HUES64 (cell line): Measurements from ENCODE around the gene LHPP.

ENCODE experiments used
- H3K27ac ChIP-seq: 2 replicates; pipeline ENCODE4 v1.7.0; 2013; ENCODE audit warnings: low read depth, low read length, inconsistent platforms
- H3K27me3 ChIP-seq: 2 replicates; pipeline ENCODE4 v1.6.1; 2013; ENCODE audit warnings: mild to moderate bottlenecking, low read length; ENCODE audit not compliant: insufficient read depth
- H3K36me3 ChIP-seq: 2 replicates; pipeline ENCODE4 v1.6.1; 2013; ENCODE audit warnings: mild to moderate bottlenecking, low read length; ENCODE audit not compliant: insufficient read depth
- H3K4me1 ChIP-seq: 2 replicates; pipeline ENCODE4 v1.6.1; 2013; ENCODE audit warnings: mild to moderate bottlenecking, low read length, moderate library complexity; ENCODE audit not compliant: insufficient read depth
- H3K4me3 ChIP-seq: 2 replicates; pipeline ENCODE4 v1.5.1; 2013; ENCODE audit warnings: mild to moderate bottlenecking, low read length, moderate library complexity
- H3K9ac ChIP-seq: 2 replicates; pipeline ENCODE4 v1.6.1; 2013; ENCODE audit warnings: mild to moderate bottlenecking, low read depth, low read length
- H3K9me3 ChIP-seq: 2 replicates; pipeline ENCODE4 v1.6.1; 2013; ENCODE audit warnings: low read depth, low read length; ENCODE audit not compliant: insufficient read depth
- WGBS: fragments of 150-250, 120-280 bp; methylation state at CpG from one replicate; pipeline ENCODE4 v1.1.7; 2013; ENCODE audit warnings: missing lambda C conversion rate; 5-methylcytosine and 5-hydroxymethylcytosine counted together

Gene LHPP

DNA sequence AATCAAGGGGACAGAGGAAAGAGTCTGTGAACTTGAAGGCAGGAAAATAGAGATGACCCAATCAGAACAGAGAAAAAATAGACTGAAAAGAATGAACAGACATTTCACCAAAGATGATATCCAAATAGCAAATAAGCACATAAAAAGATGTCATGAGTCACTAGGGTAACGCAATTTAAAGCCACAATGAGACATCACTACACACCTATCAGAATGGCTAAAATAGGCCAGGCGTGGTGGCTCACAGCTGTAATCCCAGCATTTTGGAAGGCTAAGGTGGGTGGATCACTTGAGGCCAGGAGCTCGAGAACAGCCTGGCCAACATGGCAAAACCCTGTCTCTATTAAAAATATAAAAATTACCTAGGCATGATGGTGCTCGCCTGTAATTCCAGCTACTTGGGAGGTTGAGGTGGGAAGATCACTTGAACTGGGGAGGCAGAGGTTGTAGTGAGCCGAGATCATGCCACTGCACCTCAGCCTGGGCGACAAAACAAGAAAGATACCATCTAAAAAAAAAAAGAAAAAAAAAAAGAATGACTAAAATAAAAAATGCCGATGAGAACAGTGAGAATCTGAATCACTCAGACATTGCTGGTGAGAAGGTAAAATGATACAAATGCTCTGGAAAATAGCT lies 100.9 kb downstream of the LHPP start:
- Histone ChIP-seq H3K9ac (no peak overlapping the region), H3K27me3 (no peaks in the 10 kb centered on the region), H3K9me3 (0 out of 2 replicates have a peak, but pooled peaks cover 3% of the 10 kb centered on the region), H3K36me3 (no peaks in the 10 kb centered on the region), H3K4me1 (peaks cover 9% of the 10 kb centered on the region), H3K4me3 (no peak overlapping the region), H3K27ac (no peak overlapping the region)
- 90% methylated on average over 6 of the region's 7 CpGs for WGBS

DNA sequence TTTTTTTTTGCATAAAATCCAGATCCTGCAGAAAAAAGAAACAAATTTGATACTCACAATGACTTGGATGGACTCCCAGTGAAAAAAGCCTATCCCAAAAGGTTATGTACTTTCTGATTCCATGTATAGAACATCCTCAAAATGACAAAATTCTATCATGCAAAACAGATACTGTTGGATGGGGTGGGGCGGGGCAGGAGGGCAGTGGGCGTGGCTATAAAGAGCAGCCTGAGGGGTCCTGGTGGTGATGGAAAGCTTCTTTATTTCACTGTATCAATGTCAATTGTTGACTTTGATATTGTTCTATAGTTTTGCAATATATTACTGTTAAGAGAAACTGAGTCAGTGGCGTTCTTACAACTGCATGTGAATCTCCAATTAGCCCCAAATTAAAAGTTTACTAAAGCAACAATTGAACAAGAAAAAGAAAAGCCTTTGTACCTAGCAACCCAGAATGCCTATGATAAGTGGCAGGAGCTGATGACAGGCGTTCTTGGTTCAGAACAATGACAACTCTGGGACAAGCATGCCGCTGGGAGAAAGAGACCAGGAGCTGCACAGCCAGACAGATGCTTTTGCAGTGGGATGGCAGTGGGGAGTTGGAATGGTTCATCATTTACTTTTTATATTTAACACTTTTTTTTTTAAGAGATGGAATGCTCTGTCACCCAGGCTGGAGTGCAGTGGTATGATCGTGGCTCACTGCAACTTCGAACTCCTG lies 101.9 kb downstream of the LHPP start:
- WGBS: 81% methylated on average over 7 of the region's 7 CpGs
- H3K27me3 ChIP-seq: no peaks in the 10 kb centered on the region
- H3K4me3 ChIP-seq: no peak overlapping the region
- H3K9ac ChIP-seq: no peak overlapping the region
- no peaks in the 10 kb centered on the region for H3K36me3 ChIP-seq
- H3K4me1 ChIP-seq: peaks cover 9% of the 10 kb centered on the region
- no peak overlapping the region for H3K27ac ChIP-seq
- H3K9me3 ChIP-seq: 0 out of 2 replicates have a peak, but pooled peaks cover 3% of the 10 kb centered on the region

DNA sequence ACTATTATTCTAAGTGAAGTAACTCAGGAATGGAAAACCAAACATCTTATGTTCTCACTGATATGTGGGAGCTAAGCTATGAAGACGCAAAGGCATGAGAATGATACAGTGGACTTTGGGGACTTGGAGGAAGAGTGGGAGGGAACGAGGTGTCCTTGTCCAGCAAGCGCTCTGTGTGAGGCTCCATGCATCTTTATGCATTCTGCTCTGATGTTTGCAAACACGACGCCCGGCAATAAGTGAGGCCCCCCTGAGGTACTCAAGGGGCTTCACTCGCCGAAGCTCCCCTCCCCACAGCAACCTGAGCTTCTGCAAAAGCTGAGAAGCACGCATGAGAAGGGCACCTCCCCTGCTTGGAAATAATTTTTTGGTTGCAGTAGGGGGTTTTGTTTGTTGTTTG lies 103.3 kb downstream of the LHPP start:
- Histone ChIP-seq H3K9ac (no peak overlapping the region), H3K9me3 (0 out of 2 replicates have a peak, but pooled peaks cover 3% of the 10 kb centered on the region), H3K36me3 (no peaks in the 10 kb centered on the region), H3K27me3 (no peaks in the 10 kb centered on the region), H3K4me3 (no peak overlapping the region), H3K27ac (no peak overlapping the region), H3K4me1 (peaks cover 9% of the 10 kb centered on the region)
- WGBS: 66% methylated on average over 9 of the region's 9 CpGs

DNA sequence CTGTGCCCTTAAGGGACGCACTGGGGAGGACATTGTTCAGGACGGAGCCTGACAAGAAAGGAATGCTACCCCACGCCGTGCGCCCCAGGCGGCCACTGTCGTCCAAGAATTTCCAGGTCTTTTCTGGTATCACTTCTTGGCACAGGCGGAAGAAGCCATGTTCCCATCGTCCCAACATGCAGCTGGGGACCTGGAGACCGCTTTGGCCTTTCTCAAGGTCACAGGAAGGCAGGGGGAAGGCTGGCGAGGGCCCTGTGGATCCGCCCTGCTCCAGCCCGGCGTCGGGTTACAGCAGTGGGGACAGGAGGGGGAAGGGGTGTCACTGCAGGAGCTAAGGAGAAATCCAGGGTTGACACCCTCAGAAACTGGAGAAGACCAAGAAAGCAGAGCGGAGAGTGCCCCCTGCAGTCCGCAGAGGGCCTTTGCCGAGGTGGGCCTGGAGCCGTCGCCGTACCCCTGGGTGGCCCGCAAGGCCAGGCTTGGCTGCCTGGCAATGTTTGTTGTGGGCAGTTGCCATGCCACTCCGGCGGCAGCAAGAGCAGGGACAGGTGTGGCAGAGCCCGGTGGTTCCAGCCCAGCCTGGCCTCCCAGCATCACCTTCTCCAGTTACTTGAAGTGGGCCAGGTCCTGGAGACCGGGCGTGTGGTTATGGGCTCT lies 104.1 kb downstream of the LHPP start:
- peaks cover 9% of the 10 kb centered on the region for H3K4me1 ChIP-seq
- H3K27ac ChIP-seq: no peak overlapping the region
- H3K27me3 ChIP-seq: no peaks in the 10 kb centered on the region
- 0 out of 2 replicates have a peak, but pooled peaks cover 3% of the 10 kb centered on the region for H3K9me3 ChIP-seq
- no peaks in the 10 kb centered on the region for H3K36me3 ChIP-seq
- 0 out of 2 replicates have a peak overlapping the region, but pooled peaks have one; percentile 3 for H3K4me3 ChIP-seq
- H3K9ac ChIP-seq: no peak overlapping the region; the same call in 1 of the 2 replicates
- WGBS: 35% methylated on average over 27 of the region's 27 CpGs

DNA sequence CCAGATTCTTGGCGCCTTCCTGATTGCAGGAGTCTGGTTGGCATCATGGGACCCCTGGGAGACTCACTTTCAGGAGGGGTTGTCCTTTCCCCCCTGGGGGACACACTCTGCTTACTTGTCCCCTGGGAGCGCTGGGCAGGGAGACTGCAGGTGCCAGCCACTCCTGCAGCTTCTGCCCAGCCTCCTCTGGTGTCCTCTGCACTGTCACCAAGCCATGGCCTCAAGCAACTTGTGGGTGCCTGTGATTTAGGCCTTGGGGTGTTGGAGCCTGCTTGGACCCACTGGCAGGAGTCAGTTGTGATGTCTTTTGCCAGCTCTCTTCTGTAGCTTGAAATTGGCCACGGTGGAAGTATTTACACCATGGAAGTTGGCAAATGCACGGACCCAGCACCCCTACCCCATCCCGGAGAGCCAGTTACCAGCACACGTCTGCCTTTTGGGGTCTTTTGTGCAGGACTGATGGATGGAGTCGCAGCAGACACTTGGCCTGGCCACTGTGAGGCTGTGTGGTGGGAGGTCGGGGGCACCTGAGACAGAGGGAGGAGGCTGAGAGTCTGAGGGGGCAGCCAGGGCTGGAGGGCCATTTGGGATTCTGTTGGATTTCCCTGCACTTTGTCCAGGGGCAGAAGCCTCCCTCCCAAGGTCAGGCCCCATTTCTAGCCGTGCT lies 104.7 kb downstream of the LHPP start:
- WGBS: 92% methylated on average over 9 of the region's 9 CpGs
- H3K36me3 ChIP-seq: no peaks in the 10 kb centered on the region
- no peak overlapping the region for H3K27ac ChIP-seq
- 0 out of 2 replicates have a peak, but pooled peaks cover 3% of the 10 kb centered on the region for H3K9me3 ChIP-seq
- H3K4me1 ChIP-seq: peaks cover 9% of the 10 kb centered on the region
- no peak overlapping the region for H3K4me3 ChIP-seq
- no peaks in the 10 kb centered on the region for H3K27me3 ChIP-seq
- H3K9ac ChIP-seq: no peak overlapping the region

DNA sequence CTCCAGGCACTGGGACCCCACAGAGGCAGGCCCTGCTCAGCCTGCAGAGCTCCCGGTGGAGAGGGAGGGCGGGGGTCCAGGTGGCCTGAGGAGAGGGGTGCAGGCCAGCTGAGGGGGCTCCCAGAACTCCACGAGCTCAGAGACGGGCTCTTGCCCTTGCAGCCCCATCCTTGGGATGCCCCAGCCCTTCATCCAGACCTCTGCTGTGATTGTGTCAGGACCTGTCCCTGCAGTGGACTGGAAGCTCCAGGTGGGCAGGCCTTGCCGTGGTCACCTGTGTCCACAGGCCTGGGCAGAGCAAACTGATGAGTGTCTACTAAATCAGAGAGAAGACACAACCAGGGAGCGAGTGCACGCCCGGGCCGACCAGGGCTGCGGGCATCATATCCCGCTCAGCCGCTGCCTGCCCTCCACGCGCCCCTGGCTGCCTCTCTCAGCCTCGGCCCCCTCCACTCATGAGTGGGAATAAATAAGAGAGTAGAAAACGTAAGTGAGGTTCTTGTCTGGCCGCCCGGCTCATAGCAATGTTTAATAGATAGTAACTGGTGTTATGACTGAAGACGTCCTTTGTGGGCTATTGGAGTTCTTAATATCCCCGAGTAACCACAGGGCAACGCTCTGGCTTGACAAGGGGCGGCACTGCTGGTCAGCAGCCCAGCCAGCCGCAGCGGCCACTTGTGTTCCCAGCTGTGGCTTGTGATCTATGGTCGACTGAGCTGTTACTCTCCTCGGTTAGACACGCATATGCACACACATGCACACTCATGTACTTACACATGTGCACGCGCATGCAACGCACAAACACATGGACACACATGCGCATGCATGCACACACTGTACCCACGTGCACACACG lies 105.6 kb downstream of the LHPP start:
- no peaks in the 10 kb centered on the region for H3K9me3 ChIP-seq
- 94% methylated on average over 33 of the region's 33 CpGs for WGBS
- H3K36me3 ChIP-seq: no peaks in the 10 kb centered on the region
- H3K27me3 ChIP-seq: no peaks in the 10 kb centered on the region
- peaks cover 9% of the 10 kb centered on the region for H3K4me1 ChIP-seq
- no peak overlapping the region for H3K27ac ChIP-seq
- H3K4me3 ChIP-seq: no peak overlapping the region
- H3K9ac ChIP-seq: no peak overlapping the region

DNA sequence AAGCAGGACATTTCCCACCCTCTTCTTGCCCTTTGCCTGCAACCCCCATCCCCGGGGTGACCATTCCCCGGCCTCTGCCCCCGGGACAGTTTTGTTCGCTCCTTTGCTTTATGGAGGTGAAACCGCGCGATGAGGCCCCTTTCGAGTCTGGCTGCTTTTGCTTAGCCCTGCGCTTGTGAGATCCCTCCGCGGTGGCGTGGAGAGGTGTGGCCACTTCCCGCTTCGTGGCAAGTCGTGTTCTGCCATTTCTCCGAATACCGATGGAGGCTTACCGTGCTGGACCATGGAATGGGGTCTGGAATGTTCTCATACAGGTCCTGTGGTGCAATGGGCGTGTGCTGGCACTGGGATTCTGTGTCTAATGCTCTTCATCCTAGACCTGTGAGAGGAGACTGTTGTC lies 106.7 kb downstream of the LHPP start:
- 94% methylated on average over 18 of the region's 19 CpGs for WGBS
- Histone ChIP-seq H3K9me3 (no peaks in the 10 kb centered on the region), H3K27me3 (no peaks in the 10 kb centered on the region), H3K4me1 (peaks cover 9% of the 10 kb centered on the region), H3K36me3 (no peaks in the 10 kb centered on the region), H3K9ac (no peak overlapping the region), H3K27ac (no peak overlapping the region), H3K4me3 (no peak overlapping the region)

DNA sequence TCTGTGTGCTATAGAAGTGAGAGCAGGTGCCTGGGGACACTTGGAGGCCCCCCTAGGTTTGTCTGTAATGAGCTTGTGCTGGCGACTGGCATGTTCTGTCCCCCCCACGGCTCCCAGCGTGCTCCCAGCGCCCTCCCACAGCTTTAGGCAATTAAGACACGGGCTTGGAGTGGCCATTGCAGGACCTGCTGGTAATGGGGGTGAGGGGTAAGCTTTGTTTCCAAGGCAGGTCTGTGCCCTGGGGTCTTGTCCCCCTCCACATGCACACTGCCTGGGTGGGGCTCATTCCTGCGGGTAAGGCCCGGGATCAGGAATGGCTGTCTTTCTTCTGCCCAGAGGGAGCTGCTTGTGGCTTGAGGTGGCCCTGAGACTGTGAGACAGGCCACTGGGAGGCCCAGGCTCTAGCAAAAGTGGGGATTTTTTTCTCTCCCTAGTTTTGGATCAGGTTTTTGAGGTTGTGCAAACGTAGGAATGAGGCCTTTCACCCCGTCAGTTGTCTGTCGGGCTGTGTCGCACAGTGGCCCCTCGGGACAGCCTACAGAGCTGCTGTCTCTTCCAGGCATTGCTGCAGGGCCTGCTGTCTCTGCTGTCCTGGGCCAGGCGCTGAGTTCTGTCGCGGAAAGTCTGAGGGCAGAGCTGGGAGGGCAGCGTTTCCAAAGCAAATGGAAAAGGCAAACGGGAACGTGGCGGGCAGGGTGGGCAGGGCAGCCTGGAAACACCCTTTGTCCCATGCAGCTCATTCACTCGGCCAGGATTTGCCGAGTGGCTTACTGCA lies 107.4 kb downstream of the LHPP start:
- WGBS: 84% methylated on average over 21 of the region's 21 CpGs
- H3K4me1 ChIP-seq: peaks cover 9% of the 10 kb centered on the region
- no peaks in the 10 kb centered on the region for H3K27me3 ChIP-seq
- H3K9ac ChIP-seq: no peak overlapping the region
- no peaks in the 10 kb centered on the region for H3K36me3 ChIP-seq
- no peaks in the 10 kb centered on the region for H3K9me3 ChIP-seq
- H3K4me3 ChIP-seq: no peak overlapping the region
- no peak overlapping the region for H3K27ac ChIP-seq

DNA sequence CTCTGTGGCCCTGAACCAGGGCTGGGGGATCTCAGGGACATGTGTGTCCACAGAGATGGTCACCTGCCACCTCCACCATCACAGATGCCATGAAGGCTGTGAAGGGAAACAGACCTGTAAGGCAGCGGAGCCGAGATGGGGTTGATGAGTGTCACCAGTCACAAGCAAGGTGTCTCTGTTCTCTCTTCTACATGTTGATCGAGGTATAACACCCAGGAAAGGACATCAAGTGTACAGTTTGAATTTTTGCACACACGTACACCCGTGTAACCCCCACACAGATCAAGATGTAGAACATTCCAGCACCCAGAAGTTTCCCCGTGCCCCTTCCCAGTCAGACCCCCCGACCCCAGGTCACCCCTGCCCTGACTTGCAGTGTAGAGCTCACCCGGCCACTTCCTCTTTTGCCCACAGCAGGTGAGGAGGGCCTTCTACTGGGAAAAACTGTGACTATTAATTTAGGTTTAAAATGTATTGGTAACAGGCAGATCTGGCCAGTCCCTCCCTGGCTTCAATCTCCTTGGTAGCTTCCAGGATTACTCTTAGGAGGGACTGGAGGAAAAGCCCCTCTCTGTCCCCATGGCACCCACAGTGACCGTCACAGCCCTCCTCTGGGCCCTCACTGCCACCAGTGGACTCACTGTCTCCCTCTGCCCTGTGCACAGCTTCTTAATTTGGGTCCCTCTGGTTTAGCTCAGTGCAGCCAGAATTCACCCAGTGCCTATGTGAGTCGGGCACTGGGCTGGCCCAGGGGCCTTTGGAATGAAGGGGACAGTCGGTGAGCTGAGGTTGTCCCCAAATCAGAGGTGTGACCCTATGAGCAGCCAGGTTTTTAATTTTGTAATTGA lies 108.2 kb downstream of the LHPP start:
- WGBS: 93% methylated on average over 11 of the region's 11 CpGs

More for the DNA sequence above, 108.2 kb downstream of the LHPP start:
- H3K36me3 ChIP-seq: no peaks in the 10 kb centered on the region
- H3K9ac ChIP-seq: no peak overlapping the region
- no peaks in the 10 kb centered on the region for H3K27me3 ChIP-seq
- peaks cover 8% of the 10 kb centered on the region for H3K4me1 ChIP-seq
- H3K4me3 ChIP-seq: no peak overlapping the region
- no peak overlapping the region for H3K27ac ChIP-seq
- no peaks in the 10 kb centered on the region for H3K9me3 ChIP-seq
